Inflammatory macrophage (primary cell): ENCODE measurements around the gene RPH3AL.
A peak's percentile ranks its signal among the peaks of the same experiment; 100 is the strongest.
"Not testable (repeated sequence)": the region's sequence is repeated elsewhere in the genome, so short reads cannot be mapped to it uniquely, and the experiment has no call there.

Source experiments
- DNase-seq, 2 donors: peaks; one replicate each; pipeline ENCODE4 v3.0.0-alpha.2; 2020 to 2022

Gene RPH3AL

DNA sequence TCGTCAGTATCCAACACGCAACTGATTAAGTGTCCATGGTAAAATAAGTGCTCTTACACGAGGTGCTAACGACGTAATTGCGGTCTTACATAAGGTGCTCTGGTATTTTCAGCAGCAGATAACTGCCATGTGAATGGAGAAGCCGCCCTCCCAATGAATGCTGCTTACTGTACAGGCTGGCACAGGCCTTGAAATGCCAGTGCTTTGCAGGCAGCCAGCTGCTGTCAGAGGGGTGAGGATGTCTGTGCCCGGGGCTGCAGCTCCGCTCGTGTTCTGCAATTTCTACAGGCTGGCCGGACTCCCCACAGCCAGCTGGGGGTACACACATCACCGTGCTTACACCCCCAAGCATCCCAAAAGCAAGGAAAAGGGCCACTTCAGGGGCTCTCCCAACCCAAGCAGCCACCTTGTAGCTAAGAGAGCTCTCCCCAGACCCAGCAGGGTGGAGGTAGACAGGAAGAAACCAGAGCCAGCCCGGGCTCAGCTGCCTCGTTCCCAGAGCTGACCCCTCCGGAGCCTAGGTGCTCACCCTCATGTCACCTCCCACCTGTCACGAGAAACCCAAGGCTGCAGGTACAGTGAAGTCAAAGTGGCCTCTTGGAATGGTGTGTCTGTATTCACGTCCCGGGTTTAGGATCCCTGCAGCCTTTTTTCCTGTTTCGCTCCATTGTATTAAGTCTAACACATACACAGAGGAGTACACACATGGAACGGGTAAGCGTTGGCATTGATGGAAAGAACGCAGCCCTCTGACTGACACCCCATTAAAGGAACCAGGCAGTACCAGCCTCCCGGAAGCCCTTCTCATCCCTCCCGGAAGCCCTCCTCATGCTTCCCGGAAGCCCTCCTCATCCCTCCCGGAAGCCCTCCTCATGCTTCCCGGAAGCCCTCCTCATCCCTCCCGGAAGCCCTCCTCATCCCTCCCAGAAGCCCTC, 27.2 kb upstream of the RPH3AL start:
- no peak for DNase-seq

- no peak for DNase-seq
These were observed 25.5 kb upstream of the RPH3AL start for GRCh38 chr17:378068-378467.

GRCh38 chr17:376936-377863, 24.6 kb upstream of the RPH3AL start:
- no peak for DNase-seq

DNA sequence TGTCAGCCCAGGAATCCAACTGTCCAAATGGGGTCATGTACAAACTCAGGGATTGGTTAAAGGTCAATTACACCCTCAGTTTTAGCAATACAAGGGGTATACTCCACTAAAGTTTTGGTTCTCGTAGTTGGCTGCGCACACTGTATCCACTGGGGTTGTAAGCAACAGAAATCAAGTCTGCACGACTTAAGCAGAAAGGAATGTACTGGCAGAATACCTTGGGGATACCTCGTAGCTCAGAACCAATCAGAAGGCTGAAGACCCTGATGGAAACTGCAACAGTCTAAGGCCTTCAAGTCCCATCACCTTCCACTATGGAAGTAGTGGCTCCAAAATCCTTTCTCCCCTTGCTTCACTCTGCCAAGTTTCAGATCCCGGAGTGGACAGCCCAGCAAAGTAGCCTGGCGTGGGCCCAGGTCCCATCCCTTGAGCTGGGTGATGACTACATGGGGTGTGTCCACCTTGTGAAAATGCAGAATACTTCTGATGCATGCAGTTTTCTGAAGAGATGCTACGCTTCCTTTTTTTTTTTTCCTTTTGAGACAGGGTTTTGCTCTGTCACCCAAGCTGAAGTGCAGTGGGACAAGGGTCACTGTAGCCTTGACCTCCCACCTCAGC, 21.1 kb upstream of the RPH3AL start:
- peak in 1 of 2 donors; percentile 6 for DNase-seq

DNA sequence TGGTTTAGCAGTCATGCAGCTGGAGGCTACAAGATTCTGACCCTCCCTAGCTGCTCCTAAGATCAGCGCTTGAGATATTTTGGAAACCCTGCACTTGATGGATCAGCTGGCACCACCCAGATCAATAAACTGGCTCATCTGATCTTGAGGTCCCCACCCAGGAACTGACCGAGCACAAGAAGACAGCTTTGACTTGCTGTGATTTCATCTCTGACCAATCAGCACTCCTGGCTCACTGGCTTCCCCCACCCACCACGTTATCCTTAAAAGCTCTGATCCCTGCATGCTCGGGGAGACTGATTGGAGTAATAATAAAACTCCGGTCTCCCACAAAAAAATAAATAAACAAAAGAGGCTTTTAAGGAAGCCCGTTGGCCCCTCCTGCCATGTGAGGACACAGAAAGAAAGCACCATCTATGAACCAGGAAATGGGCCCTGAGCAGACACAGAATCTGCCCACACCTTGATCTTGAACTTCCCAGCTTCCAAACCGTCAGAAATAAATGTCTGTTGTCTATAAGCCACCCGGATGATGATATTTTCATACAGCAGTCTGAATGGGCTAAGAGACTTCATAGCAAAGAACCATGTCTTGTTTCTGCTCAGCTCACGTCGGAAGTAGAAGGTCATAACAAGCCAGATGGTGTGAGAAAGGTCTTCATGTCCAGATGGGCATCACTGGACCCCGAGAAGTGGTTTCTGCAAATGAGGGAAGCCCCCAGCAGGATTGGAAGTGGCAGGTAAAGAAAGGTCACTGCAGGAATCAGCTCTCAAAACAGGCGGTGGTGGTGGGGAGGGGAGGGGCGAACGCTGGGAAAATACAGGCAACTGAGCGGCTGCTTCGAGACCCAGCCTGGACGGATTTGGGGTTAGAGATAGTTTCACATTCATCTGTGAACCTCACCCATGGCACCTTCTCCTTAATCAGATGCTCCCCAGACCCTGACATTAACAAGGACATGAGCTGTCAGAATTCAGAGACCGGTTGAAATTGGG, 19.8 kb upstream of the RPH3AL start:
- no peak for DNase-seq

GRCh38 chr17:371583-371982, 19.0 kb upstream of the RPH3AL start:
- no peak for DNase-seq

DNA sequence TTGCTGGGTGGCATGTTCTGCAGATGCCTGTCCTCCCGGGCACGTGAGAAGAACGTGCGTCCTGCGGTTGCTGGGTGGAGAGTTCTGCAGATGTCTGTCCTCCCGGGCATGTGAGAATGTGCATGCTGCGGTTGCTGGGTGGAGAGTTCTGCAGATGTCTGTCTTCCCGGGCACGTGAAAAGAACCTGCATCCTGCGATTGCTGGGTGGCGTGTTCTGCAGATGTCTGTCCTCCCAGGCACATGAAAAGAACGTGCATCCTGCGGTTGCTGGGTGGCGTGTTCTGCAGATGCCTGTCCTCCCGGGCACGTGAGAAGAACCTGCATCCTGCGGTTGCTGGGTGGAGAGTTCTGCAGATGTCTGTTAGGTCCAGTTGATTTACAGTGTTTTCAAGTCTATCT, 15.0 kb upstream of the RPH3AL start:
- not testable (repeated sequence) for DNase-seq

- DNase-seq = not testable (repeated sequence)
These were observed 14.3 kb upstream of the RPH3AL start for GRCh38 chr17:366657-367615.

GRCh38 chr17:364766-365165, 12.2 kb upstream of the RPH3AL start:
- no peak for DNase-seq

GRCh38 chr17:364308-364707, 11.7 kb upstream of the RPH3AL start:
- no peak for DNase-seq

DNA sequence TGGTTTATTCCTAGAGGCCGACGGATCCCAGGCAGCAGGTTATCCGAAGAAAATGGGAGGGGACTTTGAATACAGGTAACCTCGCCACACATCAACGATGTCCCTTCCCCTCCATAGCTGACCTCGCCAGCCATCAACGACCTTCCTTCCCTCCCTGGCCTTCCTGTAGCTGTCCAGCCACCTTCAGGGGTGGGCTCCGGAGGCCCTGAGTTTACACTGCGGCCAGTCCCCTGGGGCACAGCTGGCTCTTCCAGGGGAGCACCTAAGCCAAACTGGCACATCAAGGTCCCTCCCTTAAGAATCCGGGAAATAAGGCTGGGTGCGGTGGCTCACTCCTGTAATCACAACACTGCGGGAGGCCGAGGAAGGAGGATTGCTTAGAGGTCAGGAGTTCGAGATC, 10.1 kb upstream of the RPH3AL start:
- no peak for DNase-seq

DNA sequence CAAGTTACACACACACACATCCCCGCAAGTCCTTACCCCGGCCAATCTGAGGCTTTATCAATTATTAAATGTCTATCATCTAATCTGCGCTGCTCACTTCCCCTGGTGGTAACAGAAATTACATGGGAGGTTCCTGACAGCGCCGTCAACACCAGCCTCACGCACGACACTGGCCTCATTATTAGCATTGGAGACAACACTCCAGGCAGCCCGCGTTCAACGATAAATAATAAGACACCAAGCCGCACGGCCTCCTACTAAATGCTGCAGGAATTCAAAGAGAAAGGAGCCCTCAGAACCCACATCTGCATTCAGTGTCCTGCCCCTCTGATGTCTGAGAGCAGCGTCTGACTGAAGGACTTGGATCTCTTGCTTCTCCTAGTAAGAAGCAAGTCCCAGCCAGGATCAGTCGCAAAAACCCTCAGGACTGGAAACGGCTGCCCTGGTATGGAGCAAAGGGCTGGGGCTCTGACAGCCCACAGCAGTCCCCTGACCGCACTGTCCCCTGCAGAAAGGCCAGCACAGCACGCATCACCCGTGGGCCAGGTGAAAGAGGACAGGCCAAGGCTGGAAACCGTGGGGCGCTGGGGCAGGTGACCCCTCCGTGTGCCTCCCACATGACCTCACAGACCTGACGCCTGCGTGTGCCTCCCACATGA, 7.6 kb upstream of the RPH3AL start:
- DNase-seq = no peak

- DNase-seq = no peak
These were observed 6.0 kb upstream of the RPH3AL start for GRCh38 chr17:358491-359151.

DNA sequence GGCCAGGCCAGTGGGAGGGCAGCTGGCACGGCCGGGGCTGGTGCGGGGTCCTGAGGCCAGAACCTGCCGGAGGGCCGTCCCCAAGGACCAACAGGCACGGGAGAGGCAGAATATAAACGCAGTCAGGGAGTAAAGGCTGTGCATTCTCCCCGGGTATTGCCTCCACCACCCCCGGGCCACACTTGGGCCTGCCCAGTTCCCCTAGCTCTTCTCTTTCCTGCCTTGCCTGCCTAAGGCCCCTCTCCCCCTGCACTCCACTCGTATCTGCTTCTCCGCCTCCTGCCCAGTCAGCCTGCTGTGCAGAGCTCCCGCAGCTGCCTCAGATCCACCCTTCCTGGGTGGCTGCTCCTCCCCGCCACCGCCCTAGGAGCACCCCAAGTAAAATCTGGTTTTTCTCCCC, 5.0 kb upstream of the RPH3AL start:
- DNase-seq = no peak

DNA sequence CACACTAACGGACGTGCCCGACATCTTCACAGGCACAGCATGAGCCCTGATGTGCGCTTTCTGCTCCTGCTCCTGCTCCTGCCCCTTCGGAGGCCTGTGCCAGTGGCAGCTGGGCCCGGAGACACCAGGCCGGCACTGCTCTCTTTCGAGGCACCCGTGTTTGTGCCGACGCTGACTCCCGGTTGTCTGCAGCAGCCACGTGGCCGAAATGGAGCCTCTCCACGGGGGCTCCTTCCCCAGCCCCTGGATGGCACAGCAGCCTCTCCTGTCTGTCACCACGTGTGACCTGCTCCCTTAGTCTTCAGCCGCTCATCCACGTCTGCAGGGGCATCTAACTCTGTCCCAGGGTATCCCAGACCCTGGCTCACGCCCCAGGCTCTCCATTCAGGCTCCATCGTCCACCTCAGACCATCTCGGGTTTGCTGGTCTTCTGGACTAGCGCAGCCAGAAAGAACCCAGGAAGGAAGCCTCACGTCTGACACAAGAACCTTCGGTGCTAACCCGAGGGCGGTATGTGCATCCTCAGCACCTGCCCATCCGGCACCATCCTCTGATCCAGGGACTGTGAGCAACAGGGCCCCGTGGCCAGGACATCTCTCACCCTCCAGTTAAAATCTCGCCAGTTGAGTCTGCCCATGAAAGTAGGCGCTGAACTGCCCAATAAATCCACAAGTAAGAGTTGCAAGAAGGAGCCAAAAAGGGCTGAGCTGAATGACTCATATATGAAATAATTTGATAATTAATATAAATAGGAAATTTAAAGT, 4.2 kb upstream of the RPH3AL start:
- no peak for DNase-seq

DNA sequence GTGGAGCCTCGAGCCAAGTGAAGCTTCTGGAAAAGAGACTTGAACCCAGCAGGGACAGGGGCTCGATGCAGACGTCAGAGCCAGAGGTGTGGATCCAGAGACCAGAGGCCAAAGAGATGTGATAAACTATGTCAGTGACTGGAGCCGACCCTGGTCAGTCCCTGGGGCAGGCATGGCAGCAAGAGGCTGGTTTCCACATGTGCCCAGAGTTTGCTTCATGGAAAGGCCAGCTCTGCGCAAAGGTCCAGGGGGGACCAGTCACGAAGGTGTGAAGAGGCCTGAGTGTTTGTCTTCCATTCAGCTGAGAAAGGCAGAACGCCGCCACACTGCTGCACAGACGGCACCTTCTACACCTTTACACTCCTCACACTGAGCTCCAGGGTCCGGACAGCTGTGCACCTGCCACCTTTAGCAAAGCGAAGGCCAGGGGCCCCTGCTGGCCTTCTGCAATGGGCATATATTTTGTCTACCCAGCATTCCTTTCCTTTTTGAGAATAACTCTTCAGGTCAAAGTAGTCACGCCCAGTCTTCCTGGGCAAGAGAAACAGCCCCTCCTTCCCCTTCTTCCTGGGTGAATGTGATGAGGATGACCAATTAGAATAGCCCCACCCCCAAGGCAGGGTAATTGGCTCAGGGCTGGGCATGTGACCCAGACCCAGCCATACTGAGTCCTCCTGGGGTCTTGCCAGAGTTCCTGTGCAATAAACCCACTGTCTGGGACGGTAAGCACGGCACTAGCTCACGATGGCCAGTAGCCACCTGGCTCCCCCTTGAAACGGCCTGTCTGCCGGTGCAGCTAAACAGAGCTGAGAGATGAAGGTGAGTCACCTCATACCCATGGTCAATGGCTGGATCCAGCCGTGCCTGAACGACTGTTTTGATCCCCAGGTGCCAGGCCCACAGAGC, 2.3 kb upstream of the RPH3AL start:
- no peak for DNase-seq

DNA sequence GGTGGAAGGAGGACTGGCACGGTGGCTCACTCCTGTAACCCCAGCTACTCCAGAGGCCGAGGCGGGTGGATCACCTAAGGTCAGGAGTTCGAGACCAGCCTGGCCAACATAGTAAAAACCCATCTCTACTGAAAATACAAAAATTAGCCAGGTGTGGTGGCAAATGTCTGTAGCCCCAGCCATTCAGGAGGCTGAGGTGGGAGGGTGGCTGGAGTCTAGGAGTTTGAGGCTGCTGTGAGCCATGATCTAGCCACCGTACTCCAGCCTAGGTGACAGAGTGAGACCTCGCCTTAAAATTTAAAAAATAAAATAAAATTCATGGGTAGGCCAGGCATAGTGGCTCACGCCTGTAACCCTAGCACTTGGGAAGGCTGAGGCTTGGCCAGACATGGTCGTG, 1.2 kb upstream of the RPH3AL start:
- DNase-seq = no peak
